Activated T-helper 17 cell treated with anti-CD3 and anti-CD28 coated beads, Interleukin-2, amount 50 U/mL, for 72 hours (primary cell): ENCODE measurements around the gene PLA2G4C. TPM values are rescaled to one million over a fixed set of nuclear protein-coding genes. Genes with fewer than 3 reads are reported as not detected.
"Not testable (repeated sequence)": the region's sequence is repeated elsewhere in the genome, so short reads cannot be mapped to it uniquely, and the experiment has no call there.

Experiments used
- ATAC-seq: fragments of 150-1000 bp; cut with Tn5 transposase; replicated peaks from 2 replicates; pipeline ENCODE4 v1.10.0; 2021; ENCODE audit warnings: mild to moderate bottlenecking, moderate library complexity
- H3K27ac Mint-ChIP-seq: one replicate; pipeline ENCODE4 v1.8.0; 2022; ENCODE audit warnings: mixed read lengths
- H3K27me3 Mint-ChIP-seq: one replicate; pipeline ENCODE4 v1.8.0; 2022; ENCODE audit warnings: mixed read lengths
- H3K36me3 Mint-ChIP-seq: one replicate; pipeline ENCODE4 v1.8.0; 2022; ENCODE audit warnings: low read depth, mild to moderate bottlenecking, mixed read lengths
- H3K4me1 Mint-ChIP-seq: one replicate; pipeline ENCODE4 v1.8.0; 2022; ENCODE audit warnings: mixed read lengths
- H3K4me3 Mint-ChIP-seq: one replicate; pipeline ENCODE4 v1.8.0; 2022; ENCODE audit warnings: mild to moderate bottlenecking, mixed read lengths
- H3K9me3 Mint-ChIP-seq: one replicate; pipeline ENCODE4 v1.8.0; 2022; ENCODE audit warnings: mixed read lengths
- total RNA-seq, 2 donors: library from RNA; stranded (reverse); gene quantifications; one replicate each; pipeline ENCODE4 v1.2.3, GENCODE V29; 2022

The PLA2G4C gene
- total RNA-seq, 2 donors from 2014 or later, result 9.0 to 57.2 TPM

DNA sequence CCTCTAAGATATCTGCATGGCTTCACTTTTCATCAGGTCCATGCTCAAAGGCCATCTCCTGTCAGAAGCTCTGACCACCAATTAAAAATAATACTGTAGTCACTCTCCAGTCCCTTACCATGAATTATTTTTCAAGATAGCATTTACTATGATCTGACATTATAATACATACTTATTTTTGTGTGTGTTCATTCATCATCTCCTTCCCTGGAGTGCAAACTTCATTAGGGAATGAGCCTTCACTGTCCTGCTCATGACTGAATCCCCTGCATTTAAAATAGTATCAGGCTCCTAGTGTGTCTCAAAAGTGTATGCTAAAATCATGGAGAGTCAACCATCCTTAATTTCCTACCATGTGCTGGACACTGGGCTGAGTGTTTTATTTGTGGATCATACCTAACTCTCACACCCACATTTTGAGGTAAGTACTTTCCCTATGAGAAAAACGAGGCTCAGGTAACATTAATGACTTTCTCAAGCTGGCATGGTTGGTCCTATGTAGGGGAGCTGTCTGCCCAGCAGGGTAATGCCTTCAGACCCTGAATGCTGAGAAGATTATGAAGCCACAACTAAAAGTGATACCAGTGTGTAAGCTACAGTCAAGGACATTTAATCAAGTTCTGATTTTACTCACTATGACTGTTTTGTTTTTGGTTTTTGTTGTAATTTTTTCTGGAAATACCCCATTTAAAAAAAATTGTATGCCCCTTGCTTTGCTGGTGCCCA is 16.3 kb downstream of the PLA2G4C start:
- Mint-ChIP-seq H3K27me3 (peaks cover 4% of the 10 kb centered on the region), H3K4me1 (no peaks in the 10 kb centered on the region), H3K27ac (peak overlapping the region; percentile 53), H3K36me3 (peaks cover 55% of the 10 kb centered on the region), H3K4me3 (peak overlapping the region; percentile 15), H3K9me3 (peaks cover 6% of the 10 kb centered on the region)
- ATAC-seq, result peak; percentile 92

DNA sequence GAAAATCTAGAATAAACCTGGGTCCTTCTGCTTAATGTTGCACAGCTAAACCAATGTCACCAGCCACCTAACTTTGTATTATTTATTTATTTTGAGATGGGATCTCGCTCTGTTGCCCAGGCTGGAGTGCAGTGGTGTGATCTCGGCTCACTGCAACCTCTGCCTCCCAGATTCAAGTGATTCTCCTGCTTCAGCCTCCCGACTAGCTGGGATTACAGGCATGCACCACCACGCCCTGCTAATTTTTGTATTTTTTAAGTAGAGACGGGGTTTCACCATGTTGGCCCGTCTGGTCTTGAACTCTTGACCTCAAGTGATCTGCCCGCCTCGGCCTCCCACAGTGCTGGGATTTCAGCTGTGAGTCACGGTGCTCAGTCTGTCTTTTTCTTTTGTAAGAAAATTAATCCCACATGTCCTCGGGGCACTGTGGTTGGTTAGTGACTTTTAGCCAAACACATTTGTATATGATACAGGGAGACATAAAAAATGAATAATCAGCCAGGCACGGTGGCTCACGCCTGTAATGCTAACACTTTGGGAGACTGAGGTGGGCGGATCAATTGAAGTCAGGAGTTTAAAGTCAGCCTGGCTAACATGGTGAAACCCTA is 19.4 kb downstream of the PLA2G4C start:
- not testable (repeated sequence) for H3K27ac Mint-ChIP-seq, ATAC-seq, H3K27me3 Mint-ChIP-seq, H3K9me3 Mint-ChIP-seq, H3K4me1 Mint-ChIP-seq, H3K4me3 Mint-ChIP-seq
- peaks cover 39% of the 10 kb centered on the region for H3K36me3 Mint-ChIP-seq

DNA sequence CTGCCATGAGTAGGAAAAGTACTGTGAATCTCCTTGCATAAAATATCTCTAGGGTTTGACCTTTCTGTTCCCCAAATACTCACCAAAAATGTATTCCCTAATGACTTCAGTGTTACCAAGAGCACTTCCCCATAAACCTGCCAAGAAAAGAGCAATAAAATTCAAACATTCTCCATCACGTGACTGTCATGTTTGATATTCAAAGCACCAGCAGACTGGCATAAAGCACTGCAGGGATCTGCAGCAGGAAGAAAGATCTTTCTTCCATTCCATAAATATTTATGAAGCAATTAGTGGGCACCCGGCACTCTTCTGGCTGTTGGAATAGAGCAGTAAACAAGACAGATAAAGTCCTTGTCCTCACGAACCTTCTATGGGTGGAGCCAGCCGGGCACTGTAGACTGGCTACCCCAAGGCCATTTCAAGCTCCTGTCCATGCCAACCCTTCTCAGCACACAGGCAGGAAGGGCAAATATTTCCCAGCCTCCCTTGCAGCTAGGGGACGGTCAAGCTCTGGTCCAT is 20.3 kb downstream of the PLA2G4C start:
- Mint-ChIP-seq H3K4me3 (no peak overlapping the region), H3K36me3 (peaks cover 31% of the 10 kb centered on the region), H3K27ac (no peak overlapping the region), H3K4me1 (no peaks in the 10 kb centered on the region), H3K27me3 (peaks cover 4% of the 10 kb centered on the region), H3K9me3 (peaks cover 6% of the 10 kb centered on the region)
- no peak for ATAC-seq

DNA sequence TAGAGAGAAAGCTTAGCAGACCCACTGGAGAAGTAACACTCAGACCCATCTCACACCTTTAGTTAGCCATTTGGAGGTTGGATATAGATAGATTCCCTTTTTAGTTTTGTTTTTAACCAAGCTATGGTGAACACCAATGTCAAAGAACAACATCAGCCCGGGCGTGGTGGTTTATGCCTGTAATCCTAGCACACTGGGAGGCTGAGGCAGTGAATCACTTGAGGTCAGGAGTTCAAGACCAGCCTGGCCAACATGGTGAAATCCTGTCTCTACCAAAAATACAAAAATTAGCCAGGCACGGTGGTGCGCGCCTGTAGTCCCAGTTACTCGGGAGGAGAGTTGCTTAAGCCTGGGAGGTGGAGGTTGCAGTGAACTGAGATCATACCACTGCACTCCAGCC is 21.6 kb downstream of the PLA2G4C start:
- H3K4me1 Mint-ChIP-seq, H3K4me3 Mint-ChIP-seq, H3K27me3 Mint-ChIP-seq, H3K9me3 Mint-ChIP-seq, ATAC-seq, H3K27ac Mint-ChIP-seq: not testable (repeated sequence)
- H3K36me3 Mint-ChIP-seq, result peaks cover 17% of the 10 kb centered on the region

DNA sequence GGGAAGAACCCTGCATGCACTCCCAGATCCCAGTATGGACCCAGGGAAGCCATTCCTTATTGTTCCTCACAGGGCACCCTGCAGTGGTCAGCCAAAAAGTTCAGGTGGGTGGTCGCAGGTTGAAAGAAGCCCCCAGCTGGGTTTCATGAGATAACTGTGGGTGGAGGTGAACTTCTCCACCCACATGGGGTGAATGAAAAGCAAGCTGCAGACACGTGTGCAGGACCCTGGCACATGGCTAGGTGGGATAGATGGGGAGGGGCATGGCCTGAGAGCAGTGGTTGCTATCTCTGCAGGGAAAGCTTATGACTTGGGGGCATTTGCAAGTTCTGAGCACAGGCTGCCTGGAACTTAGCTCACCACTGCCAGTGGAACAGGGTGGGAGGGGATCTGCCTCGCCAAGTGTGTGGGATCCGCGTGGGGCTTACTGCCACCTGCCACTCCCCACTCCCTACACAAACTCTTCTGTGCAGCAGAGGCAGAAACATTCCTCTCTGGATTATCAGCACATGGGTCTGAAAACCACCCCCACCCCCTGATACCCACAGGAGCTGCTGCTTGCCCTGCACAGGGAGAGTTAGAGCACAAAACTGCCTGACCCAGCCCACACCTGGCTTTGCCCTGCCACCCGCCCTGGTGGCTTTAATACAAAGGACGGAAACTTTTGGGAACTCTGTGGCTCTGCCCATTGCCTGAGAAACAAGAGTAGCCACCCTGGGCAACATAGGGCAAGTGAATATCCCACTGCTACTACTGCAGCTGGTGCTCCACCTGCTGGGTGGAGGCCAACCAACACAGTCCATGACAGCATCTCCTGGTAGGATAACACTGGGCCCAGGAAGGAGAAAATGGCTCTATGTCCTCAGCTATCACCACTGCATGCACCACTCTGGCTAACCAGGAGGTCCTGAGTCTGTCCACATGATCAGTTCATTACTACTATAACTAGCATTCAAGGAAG is 24.4 kb downstream of the PLA2G4C start:
- Mint-ChIP-seq H3K4me3 (no peak overlapping the region), H3K27ac (no peak overlapping the region), H3K4me1 (no peaks in the 10 kb centered on the region), H3K27me3 (peaks cover 4% of the 10 kb centered on the region), H3K36me3 (no peaks in the 10 kb centered on the region), H3K9me3 (no peaks in the 10 kb centered on the region)
- ATAC-seq, result no peak

DNA sequence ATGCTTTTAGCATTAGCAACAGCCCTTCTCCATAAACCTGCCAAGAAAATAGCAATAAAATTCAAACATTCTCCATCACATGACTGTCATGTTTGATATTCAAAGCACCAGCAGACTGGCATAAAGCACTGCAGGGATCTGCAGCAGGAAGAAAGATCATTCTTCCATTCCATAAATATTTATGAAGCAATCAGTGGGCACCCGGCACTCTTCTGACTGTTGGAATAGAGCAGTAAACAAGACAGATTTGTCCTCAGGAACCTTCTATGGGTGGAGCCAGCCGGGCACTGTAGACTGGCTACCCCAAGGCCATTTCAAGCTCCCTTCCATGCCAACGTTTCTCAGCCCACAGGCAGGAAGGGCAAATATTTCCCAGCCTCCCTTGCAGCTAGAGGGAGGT is 25.5 kb downstream of the PLA2G4C start:
- H3K27ac Mint-ChIP-seq, result no peak overlapping the region
- no peaks in the 10 kb centered on the region for H3K4me1 Mint-ChIP-seq
- ATAC-seq, result no peak
- H3K27me3 Mint-ChIP-seq, result peaks cover 1% of the 10 kb centered on the region
- no peaks in the 10 kb centered on the region for H3K9me3 Mint-ChIP-seq
- H3K36me3 Mint-ChIP-seq, result no peaks in the 10 kb centered on the region
- no peak overlapping the region for H3K4me3 Mint-ChIP-seq

DNA sequence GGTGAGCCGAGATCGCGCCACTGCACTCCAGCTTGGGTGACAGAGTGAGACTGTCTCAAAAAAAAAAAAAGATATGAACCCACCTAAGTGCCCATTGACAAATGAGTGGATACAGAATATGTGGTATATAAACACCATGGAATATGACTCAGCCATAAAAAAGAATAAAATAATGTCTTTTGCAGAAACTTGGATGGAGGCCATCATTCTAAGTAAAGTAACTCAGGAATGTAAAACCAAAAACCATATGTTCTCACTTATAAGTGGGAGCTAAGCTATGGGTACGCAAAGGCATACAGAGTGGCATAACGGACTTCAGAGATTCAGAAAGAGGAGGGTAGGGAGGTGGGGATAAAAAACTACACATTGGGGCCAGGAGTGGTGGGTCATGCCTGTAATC is 29.5 kb downstream of the PLA2G4C start:
- Mint-ChIP-seq H3K4me3 (no peak overlapping the region), H3K9me3 (no peaks in the 10 kb centered on the region), H3K27me3 (no peaks in the 10 kb centered on the region), H3K27ac (no peak overlapping the region), H3K36me3 (peaks cover 7% of the 10 kb centered on the region), H3K4me1 (no peaks in the 10 kb centered on the region)
- no peak for ATAC-seq

DNA sequence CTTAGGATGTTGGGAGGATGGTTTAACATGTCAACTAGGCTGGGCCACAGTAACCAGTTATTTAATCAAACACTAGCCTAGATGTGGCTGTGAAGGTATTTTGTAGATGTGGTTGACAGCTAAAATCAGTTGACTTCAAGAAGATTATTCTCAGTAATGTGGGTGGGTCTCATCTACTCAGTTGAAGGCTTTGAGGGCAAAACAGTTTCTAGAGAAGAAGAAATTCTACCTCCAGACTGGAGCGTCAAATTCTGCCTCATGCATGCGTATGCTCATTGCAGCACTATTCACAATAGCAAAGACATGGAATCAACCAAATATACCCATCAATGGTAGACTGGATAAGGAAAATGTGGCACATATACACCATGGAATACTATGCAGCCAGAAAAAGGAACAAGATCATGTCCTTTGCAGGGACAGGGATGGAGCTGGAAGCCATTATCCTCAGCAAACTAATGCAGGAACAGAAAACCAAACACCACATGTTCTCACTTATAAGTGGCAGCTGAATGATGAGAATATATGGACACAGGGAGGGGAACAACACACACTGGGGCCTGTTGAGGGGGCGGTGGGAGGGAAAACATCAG is 40.3 kb downstream of the PLA2G4C start:
- H3K9me3 Mint-ChIP-seq, H3K36me3 Mint-ChIP-seq, H3K4me1 Mint-ChIP-seq, H3K27me3 Mint-ChIP-seq, H3K27ac Mint-ChIP-seq, ATAC-seq, H3K4me3 Mint-ChIP-seq: not testable (repeated sequence)

DNA sequence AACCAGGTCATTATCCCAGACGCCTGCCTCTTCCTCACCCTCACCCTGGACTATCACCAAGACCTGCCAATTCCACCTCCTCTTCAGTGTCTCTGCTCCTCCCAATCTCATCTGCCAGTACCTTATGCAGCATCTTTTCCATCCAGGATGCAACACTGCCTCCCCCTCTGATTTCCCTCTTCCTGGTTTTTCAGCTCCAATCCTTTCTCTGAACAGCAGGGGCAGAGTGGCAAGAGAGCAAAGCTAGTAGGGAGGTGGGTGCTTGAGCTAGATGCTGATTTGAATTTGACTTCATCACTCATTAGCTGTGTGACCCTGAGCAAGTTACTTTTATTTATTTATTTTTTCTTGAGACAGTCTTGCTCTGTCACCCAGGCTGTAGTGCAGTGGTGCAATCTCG is 41.2 kb downstream of the PLA2G4C start:
- Mint-ChIP-seq H3K36me3 (peaks cover 5% of the 10 kb centered on the region), H3K27ac (no peak overlapping the region), H3K4me3 (no peak overlapping the region), H3K4me1 (no peaks in the 10 kb centered on the region), H3K9me3 (no peaks in the 10 kb centered on the region), H3K27me3 (no peaks in the 10 kb centered on the region)
- ATAC-seq, result no peak

DNA sequence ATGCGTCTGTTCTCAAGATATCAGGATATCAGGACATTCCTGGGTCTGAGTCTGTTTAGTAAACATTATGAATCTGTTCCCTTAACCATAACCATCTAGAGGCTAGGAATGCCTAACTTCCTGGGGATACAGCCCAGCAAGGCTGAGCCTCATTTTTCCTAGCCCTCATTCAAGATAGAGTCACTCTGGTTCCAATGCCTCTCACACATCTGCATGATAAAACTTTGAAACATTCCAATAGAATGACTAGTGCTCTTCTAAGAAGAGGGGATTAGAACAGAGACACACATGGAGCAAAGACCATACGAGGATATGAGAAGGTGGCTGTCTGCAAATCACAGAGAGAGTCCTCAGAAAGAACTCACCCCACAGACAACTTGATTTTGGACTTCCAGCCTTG is 46.1 kb downstream of the PLA2G4C start:
- Mint-ChIP-seq H3K27ac (no peak overlapping the region), H3K9me3 (no peaks in the 10 kb centered on the region), H3K4me1 (no peaks in the 10 kb centered on the region), H3K4me3 (no peak overlapping the region), H3K36me3 (no peaks in the 10 kb centered on the region), H3K27me3 (peaks cover 3% of the 10 kb centered on the region)
- no peak for ATAC-seq

DNA sequence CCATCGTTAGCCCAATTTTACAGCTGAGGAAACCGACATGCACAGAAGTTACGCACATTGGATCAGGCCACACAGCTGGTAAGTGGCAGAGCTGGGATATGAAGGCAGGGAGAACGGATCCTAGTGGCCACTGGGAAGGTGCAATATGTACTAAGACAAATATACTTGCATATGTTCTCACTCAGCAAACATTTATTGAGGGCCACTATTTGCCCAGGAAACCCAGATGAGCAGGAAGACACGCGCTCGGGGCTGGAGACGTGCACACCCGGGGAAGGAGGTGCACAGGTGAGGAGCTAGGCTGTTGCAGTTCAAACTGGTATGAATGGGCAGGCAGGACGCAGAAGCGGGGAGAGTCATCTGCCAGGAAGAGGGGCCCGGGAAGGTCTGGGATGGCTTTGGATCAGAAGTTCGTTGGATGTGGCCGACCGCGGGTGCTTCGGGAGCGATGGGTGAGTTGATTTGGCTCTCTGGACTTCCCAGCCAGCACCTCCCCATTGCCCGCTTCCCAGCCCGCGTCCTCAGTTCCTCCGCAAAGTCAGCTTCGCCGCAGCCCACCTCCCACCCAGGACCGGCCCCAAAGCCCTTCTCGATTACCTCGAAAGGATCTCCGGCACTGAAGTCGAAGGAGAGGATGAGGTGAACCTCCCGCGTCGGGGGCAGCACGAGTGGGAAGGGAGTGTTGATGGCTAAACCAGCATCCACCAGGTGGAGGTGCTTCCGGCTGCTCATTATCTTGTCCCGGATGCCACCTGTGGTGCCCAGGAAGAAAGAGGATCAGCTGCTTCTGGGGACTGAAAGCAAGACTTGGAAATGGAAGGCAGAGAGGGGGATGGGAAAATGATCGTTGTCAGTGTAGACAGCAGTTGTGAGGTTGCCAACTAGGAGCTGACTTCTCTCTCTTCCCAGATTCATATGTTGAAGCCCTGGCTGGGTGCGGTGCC is 48.9 kb downstream of the PLA2G4C start:
- Mint-ChIP-seq H3K9me3 (no peaks in the 10 kb centered on the region), H3K27ac (no peak overlapping the region)
- no peak for ATAC-seq

DNA sequence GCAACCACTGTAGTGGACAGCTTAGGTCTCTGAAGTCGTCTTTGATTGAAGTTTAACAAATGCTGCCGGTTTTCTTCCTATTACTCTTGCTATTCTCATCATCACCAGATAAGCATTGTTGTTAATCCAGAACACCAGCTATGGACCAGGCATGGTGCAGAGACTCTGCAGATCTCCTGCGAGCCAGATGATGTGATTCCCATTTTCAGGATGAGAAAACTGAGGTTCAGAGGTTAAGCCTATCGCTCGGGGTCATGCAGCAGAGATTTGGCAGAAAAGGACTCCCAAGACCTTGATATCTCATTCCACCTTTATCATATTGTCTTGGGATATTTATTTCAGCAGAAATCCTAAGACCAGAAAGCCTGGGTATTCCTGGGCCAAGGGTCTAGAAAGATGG is 50.2 kb downstream of the PLA2G4C start:
- Mint-ChIP-seq H3K27me3 (peaks cover 3% of the 10 kb centered on the region), H3K4me3 (no peak overlapping the region), H3K36me3 (no peaks in the 10 kb centered on the region), H3K27ac (no peak overlapping the region), H3K9me3 (no peaks in the 10 kb centered on the region), H3K4me1 (no peaks in the 10 kb centered on the region)
- no peak for ATAC-seq

More for the DNA sequence above, 48.9 kb downstream of the PLA2G4C start:
- H3K4me3 Mint-ChIP-seq, result no peak overlapping the region
- no peaks in the 10 kb centered on the region for H3K4me1 Mint-ChIP-seq
- H3K36me3 Mint-ChIP-seq, result no peaks in the 10 kb centered on the region
- peaks cover 3% of the 10 kb centered on the region for H3K27me3 Mint-ChIP-seq

DNA sequence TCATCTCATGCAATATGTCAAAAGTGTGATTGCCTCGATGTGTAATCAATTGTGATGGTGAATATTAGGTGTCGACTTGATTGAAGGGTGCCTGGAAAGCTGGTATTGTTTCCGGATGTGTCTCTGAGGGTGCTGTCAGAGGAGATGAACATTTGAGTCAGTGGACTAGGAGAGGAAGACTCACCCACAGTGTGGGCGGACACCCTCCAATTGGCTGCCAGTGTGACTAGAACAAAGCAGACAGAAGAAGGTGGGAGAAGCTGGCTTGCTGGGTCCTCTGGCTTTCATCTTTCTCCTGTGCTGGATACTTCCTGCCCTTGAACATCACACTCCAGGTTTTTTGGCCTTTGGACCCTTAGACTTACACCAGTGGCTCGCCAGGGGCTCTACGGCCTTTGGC is 51.3 kb downstream of the PLA2G4C start:
- Mint-ChIP-seq H3K4me3 (no peak overlapping the region), H3K36me3 (no peaks in the 10 kb centered on the region), H3K4me1 (no peaks in the 10 kb centered on the region), H3K27ac (no peak overlapping the region), H3K27me3 (peaks cover 3% of the 10 kb centered on the region), H3K9me3 (no peaks in the 10 kb centered on the region)
- peak; percentile 45 for ATAC-seq
